ENCODE data around the gene MAPK1. TPM values are rescaled to one million over a fixed set of nuclear protein-coding genes. Genes with fewer than 3 reads are reported as not detected.

The MAPK1 gene
- total RNA-seq, 2 experiments from 2014 or later, result 39.4 to 44.0 TPM

DNA sequence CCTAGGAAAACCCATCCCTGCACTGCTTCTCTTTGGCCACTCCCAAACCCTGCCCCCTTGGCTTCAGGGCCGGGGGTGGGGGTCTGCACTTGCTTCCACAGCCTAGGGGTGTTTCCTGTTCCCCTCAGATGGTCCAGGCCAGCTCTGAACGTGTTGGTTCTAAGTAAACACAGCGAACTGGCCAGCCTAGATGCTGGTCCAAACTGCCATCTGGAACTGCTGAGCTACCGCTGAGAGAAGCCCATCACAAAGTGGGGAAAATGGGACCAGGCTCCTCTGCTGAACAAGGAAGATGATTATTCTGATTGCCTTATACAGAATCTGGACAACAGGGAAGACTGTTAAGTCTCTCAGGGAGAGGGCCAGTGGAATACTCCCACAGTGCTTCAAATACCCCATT lies 108.4 kb downstream of the MAPK1 start:
- DNase-seq (no peak), ATAC-seq (ENCODE audit: poor library complexity) (no peak)
- Histone ChIP-seq H3K9me3 (ENCODE audit: control insufficient read depth in 1 of 2, insufficient read depth in 1 of 2, low read length in 2 of 2) (no peaks in the 10 kb centered on the region), H3K36me3 (ENCODE audit: insufficient read depth, low read length) (peaks cover 42% of the 10 kb centered on the region), H3K27me3 (ENCODE audit: control insufficient read depth in 1 of 2, insufficient read depth in 2 of 2, low read length in 2 of 2) (no peaks in the 10 kb centered on the region), H3K27ac (ENCODE audit: low read depth in 1 of 2, low read length in 2 of 2) (no peak overlapping the region), H3K4me1 (ENCODE audit: insufficient read depth, low read length) (peaks cover 25% of the 10 kb centered on the region), H3K4me3 (ENCODE audit: low read length) (no peak overlapping the region)
- Mint-ChIP-seq H3K36me3 (ENCODE audit: low read depth) (peaks cover 61% of the 10 kb centered on the region), H3K4me3 (no peak overlapping the region), H3K9me3 (no peaks in the 10 kb centered on the region), H3K4me1 (ENCODE audit: low read depth) (peaks cover 10% of the 10 kb centered on the region), H3K27ac (no peak overlapping the region), H3K27me3 (no peaks in the 10 kb centered on the region)
- CTCF ChIA-PET, result no interaction called here
- TF ChIP-seq, protein P1, sequence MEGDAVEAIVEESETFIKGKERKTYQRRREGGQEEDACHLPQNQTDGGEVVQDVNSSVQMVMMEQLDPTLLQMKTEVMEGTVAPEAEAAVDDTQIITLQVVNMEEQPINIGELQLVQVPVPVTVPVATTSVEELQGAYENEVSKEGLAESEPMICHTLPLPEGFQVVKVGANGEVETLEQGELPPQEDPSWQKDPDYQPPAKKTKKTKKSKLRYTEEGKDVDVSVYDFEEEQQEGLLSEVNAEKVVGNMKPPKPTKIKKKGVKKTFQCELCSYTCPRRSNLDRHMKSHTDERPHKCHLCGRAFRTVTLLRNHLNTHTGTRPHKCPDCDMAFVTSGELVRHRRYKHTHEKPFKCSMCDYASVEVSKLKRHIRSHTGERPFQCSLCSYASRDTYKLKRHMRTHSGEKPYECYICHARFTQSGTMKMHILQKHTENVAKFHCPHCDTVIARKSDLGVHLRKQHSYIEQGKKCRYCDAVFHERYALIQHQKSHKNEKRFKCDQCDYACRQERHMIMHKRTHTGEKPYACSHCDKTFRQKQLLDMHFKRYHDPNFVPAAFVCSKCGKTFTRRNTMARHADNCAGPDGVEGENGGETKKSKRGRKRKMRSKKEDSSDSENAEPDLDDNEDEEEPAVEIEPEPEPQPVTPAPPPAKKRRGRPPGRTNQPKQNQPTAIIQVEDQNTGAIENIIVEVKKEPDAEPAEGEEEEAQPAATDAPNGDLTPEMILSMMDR (IDR thresholded peaks at IDR 0.05), result no peak
- POLR2A ChIA-PET, result no interaction called here
- intact Hi-C loops (cut with DNase I, micrococcal nuclease), result no loop called here

DNA sequence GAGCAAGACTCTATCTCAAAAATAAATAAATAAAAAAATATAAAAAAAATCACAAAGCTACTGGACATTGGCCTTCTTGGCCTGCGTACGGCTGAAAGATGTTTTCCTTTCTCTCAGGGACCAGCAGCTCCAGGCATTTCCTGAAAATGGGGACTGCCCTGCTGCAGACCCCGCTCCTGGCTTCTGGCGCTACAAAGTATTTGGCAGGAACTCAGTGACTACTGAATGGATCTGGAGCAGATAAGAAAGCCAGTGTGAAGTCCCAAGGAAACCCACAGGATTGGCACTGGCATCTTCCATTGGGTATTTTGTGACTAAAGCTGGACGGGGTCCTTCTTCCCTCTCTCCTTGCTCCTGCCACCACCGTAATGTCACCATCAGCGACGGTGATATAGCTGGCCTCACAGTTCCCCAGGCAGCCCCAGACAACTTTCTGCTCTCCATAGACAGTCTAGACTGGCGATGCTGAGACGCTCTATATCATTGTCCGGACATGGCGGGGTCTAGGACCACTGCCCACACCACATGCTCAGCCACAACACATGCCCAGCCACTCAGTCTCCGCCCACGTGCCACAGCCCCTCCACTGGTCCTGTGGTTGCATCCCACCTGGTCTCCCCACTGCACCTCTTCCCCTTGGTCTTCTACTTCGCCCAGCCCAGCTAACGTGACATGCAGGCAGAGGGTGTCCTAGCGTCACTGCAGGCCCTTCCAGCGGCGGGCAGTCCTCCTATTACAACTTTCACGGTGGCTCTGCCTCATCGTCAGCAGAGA lies 109.2 kb downstream of the MAPK1 start:
- no peak overlapping the region for H3K4me3 ChIP-seq (ENCODE audit: low read length)
- TF ChIP-seq, protein P1 (IDR thresholded peaks at IDR 0.05), result no peak
- intact Hi-C loops (cut with DNase I, micrococcal nuclease), result no loop called here
- no peaks in the 10 kb centered on the region for H3K9me3 ChIP-seq (ENCODE audit: control insufficient read depth in 1 of 2, insufficient read depth in 1 of 2, low read length in 2 of 2)
- peaks cover 2% of the 10 kb centered on the region for H3K4me1 Mint-ChIP-seq (ENCODE audit: low read depth)
- no peaks in the 10 kb centered on the region for H3K27me3 ChIP-seq (ENCODE audit: control insufficient read depth in 1 of 2, insufficient read depth in 2 of 2, low read length in 2 of 2)
- peaks cover 53% of the 10 kb centered on the region for H3K36me3 Mint-ChIP-seq (ENCODE audit: low read depth)
- ATAC-seq (ENCODE audit: poor library complexity), result no peak
- H3K27ac Mint-ChIP-seq, result no peak overlapping the region
- H3K27ac ChIP-seq (ENCODE audit: low read depth in 1 of 2, low read length in 2 of 2), result no peak overlapping the region
- H3K4me1 ChIP-seq (ENCODE audit: insufficient read depth, low read length), result peaks cover 17% of the 10 kb centered on the region
- no peak overlapping the region for H3K4me3 Mint-ChIP-seq
- no peaks in the 10 kb centered on the region for H3K27me3 Mint-ChIP-seq
- ChIA-PET POLR2A (no interaction called here), CTCF (no interaction called here)
- DNase-seq, result no peak
- peaks cover 34% of the 10 kb centered on the region for H3K36me3 ChIP-seq (ENCODE audit: insufficient read depth, low read length)
- no peaks in the 10 kb centered on the region for H3K9me3 Mint-ChIP-seq

DNA sequence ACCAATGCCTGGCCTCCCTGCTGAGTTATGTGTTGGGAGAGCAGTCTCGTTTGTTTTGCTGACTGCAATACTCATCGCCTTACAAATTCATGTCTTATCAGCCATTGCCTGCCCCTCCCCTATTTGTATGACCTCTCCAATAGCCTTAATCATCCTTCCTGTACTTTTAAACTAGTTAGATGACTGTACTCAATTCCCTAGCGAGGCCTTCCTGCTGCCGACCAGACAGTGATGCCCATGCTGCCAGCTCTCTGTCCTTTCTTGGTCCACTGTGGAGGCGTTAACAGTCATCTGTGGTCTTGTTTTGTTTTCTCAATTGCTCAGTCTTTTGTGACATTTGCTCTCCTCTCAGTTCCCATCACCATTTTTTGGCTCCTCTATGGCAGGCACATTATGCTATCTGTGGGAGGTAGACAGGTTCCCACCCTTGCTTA lies 111.6 kb downstream of the MAPK1 start:
- no peak overlapping the region for H3K27ac Mint-ChIP-seq
- no peak for DNase-seq
- intact Hi-C loops (cut with DNase I, micrococcal nuclease), result no loop called here

More for the DNA sequence above, 111.6 kb downstream of the MAPK1 start:
- no peaks in the 10 kb centered on the region for H3K4me1 Mint-ChIP-seq (ENCODE audit: low read depth)
- H3K36me3 Mint-ChIP-seq (ENCODE audit: low read depth), result peaks cover 31% of the 10 kb centered on the region
- ChIA-PET CTCF (no interaction called here), POLR2A (no interaction called here)
- H3K27me3 ChIP-seq (ENCODE audit: control insufficient read depth in 1 of 2, insufficient read depth in 2 of 2, low read length in 2 of 2), result no peaks in the 10 kb centered on the region
- H3K9me3 Mint-ChIP-seq, result no peaks in the 10 kb centered on the region
- no peaks in the 10 kb centered on the region for H3K9me3 ChIP-seq (ENCODE audit: control insufficient read depth in 1 of 2, insufficient read depth in 1 of 2, low read length in 2 of 2)
- H3K4me3 ChIP-seq (ENCODE audit: low read length), result no peak overlapping the region
- H3K27ac ChIP-seq (ENCODE audit: low read depth in 1 of 2, low read length in 2 of 2), result no peak overlapping the region
- H3K36me3 ChIP-seq (ENCODE audit: insufficient read depth, low read length), result peaks cover 21% of the 10 kb centered on the region
- TF ChIP-seq, protein P1 (IDR thresholded peaks at IDR 0.05), result no peak
- no peak overlapping the region for H3K4me3 Mint-ChIP-seq
- H3K27me3 Mint-ChIP-seq, result no peaks in the 10 kb centered on the region
- H3K4me1 ChIP-seq (ENCODE audit: insufficient read depth, low read length), result no peaks in the 10 kb centered on the region
- no peak for ATAC-seq (ENCODE audit: poor library complexity)
